ENCODE data around the gene ARMC6.

- TF ChIP-seq, protein P1, sequence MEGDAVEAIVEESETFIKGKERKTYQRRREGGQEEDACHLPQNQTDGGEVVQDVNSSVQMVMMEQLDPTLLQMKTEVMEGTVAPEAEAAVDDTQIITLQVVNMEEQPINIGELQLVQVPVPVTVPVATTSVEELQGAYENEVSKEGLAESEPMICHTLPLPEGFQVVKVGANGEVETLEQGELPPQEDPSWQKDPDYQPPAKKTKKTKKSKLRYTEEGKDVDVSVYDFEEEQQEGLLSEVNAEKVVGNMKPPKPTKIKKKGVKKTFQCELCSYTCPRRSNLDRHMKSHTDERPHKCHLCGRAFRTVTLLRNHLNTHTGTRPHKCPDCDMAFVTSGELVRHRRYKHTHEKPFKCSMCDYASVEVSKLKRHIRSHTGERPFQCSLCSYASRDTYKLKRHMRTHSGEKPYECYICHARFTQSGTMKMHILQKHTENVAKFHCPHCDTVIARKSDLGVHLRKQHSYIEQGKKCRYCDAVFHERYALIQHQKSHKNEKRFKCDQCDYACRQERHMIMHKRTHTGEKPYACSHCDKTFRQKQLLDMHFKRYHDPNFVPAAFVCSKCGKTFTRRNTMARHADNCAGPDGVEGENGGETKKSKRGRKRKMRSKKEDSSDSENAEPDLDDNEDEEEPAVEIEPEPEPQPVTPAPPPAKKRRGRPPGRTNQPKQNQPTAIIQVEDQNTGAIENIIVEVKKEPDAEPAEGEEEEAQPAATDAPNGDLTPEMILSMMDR (IDR thresholded peaks at IDR 0.05) = no peak
- TF ChIP-seq POLR2A (IDR thresholded peaks at IDR 0.05) = no peak
- TF ChIP-seq POLR2AphosphoS5 (IDR thresholded peaks at IDR 0.05) = no peak
Observed at GRCh38 chr19:19095691-19096090, 62.3 kb downstream of the ARMC6 start.

Data from gastroesophageal sphincter (tissue), 3 donors.